Naive thymus-derived CD8-positive, alpha-beta T cell (primary cell): ENCODE measurements around the gene ZNF396. TPM values are rescaled to one million over a fixed set of nuclear protein-coding genes. Genes with fewer than 3 reads are reported as not detected.
A peak's percentile ranks its signal among the peaks of the same experiment; 100 is the strongest.

Experiments used
- ATAC-seq, 2 donors: fragments of 150-1000 bp; cut with Tn5 transposase in 1 of 2; sonication (Bioruptor Pico), chemical (Tn5 transposase) in 1 of 2; 1 replicate in 1 of 2; 2 replicates in 1 of 2; pipeline ENCODE4 v1.10.0; 2021; ENCODE audit warnings: mild to moderate bottlenecking in 2 of 2, moderate library complexity in 2 of 2
- POLR2A ChIA-PET: fragments of 350-600 bp; sonication (Branson Sonifier 250); formaldehyde crosslinking; loops from one replicate; lab custom pipeline; 2021; ENCODE audit warnings: antibody characterized with exemption; lab: Charles Lee
- DNase-seq, 10 donors: peaks; one replicate each; pipeline versions ENCODE4 v3.0.0 to v3.0.0-alpha.2; 2020 to 2022
- H3K27ac Mint-ChIP-seq, 10 donors: one replicate each; pipeline ENCODE4 v1.8.0; 2020 to 2022; ENCODE audit warnings: mild to moderate bottlenecking in 10 of 10, mixed read lengths in 10 of 10, moderate library complexity in 4 of 10, inconsistent platforms in 1 of 10
- H3K27me3 Mint-ChIP-seq, 5 donors: one replicate each; pipeline ENCODE4 v1.8.0; 2021 to 2022; ENCODE audit warnings: mixed read lengths in 5 of 5
- H3K36me3 Mint-ChIP-seq, 3 donors: one replicate each; pipeline ENCODE4 v1.8.0; 2020 to 2022; ENCODE audit warnings: mixed read lengths in 3 of 3, mild to moderate bottlenecking in 2 of 3, inconsistent platforms in 1 of 3
- H3K4me1 Mint-ChIP-seq, 4 donors: one replicate each; pipeline ENCODE4 v1.8.0; 2021 to 2022; ENCODE audit warnings: mixed read lengths in 4 of 4
- H3K4me3 Mint-ChIP-seq, 10 donors: one replicate each; pipeline ENCODE4 v1.8.0; 2020 to 2022; ENCODE audit warnings: mild to moderate bottlenecking in 10 of 10, mixed read lengths in 10 of 10, moderate library complexity in 6 of 10, inconsistent platforms in 1 of 10
- H3K9me3 Mint-ChIP-seq, 9 donors: one replicate each; pipeline ENCODE4 v1.8.0; 2020 to 2022; ENCODE audit warnings: mixed read lengths in 9 of 9, mild to moderate bottlenecking in 3 of 9, inconsistent platforms in 1 of 9, moderate library complexity in 1 of 9
- polyA plus RNA-seq, 3 donors: library from polyadenylated mRNA; unstranded; fragments of 300-500 nt; fragmentation: Illumina TruSeq; gene quantifications; one replicate each; pipeline ENCODE4 v1.2.3, GENCODE V29; 2021
- total RNA-seq, 8 experiments: library from RNA in 2 of 8; stranded (reverse) in 2 of 8; gene quantifications; one replicate each; pipeline ENCODE4 v1.2.3 and lab custom pipeline; 2021 to 2026

The ZNF396 gene
- total and polyA plus RNA-seq, 5 experiments from 2014 or later, result 0.21 to 7.3 (median 1.9) TPM

DNA sequence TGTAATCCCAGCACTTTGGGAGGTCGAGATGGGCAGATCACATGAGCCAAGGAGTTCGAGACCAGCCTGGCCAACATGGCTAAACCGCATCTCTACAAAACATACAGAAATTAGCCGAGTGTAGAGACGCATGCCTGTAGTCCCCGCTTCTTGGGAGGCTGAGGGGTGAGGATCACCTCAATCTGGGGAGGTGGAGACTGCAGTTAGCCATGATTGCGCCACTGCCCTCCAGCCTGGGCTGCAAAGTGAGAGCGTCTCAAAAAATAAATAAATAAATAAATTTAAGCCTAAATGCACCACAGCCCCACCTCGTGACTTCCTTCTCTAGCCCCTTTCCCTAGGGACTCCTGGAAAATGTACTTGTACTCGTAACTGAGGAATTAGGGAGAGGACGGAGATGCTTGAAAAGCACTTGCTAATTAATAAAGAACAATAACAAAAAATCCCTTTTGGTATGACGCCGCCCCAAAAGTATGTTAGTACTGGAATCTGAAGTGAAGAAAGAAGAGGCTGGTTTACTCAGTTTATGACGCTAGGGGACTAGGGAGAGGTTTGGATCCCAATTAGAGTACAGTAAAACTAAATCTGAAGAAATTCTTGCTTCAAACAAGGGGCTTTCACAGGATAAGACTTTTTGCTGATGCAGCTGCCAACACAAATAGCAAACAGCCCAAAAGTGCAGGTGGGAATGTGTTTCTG is 887 bp upstream of the ZNF396 start:
- POLR2A ChIA-PET, result interaction anchor here (1.1 kb wide), 1 partner anchor 34 kb away, joined by 3 read pairs; the partner anchor contains the start of gene ZNF24
- H3K27ac Mint-ChIP-seq, result peak overlapping the region in 8 of 10 donors; percentile 16 to 89 (median 50)
- peaks cover 5 to 13% (median 9%) of the 10 kb centered on the region in 4 donors for H3K4me1 Mint-ChIP-seq
- H3K4me3 Mint-ChIP-seq, result peak overlapping the region; percentile 78 to 93 (median 82)
- no peaks in the 10 kb centered on the region for H3K36me3 Mint-ChIP-seq
- DNase-seq (no peak), ATAC-seq (no peak)
- no peaks in the 10 kb centered on the region for H3K9me3 Mint-ChIP-seq
- no peaks in the 10 kb centered on the region for H3K27me3 Mint-ChIP-seq

DNA sequence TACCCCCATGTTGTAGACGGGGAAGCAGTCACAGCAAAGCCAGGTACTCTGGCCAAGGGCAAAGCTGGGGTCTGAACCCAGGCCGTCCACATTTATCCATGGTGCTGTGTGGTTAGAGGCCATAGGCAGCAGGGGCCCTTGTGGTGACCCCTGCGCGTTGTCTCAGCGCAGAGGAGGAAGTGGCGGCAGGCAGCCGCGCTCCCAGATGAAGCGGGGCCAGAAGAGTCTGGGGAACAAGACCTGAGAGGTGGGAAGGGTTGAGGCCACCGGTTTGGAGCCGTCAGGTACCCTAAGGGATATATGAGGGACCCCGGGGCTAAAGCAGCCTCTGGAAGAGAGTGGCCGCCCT is 770 bp downstream of the ZNF396 start:
- no peaks in the 10 kb centered on the region for H3K9me3 Mint-ChIP-seq
- POLR2A ChIA-PET, result no interaction called here
- ATAC-seq, result peak; percentile 58 to 60
- H3K27ac Mint-ChIP-seq, result peak overlapping the region; percentile 32 to 92 (median 66)
- H3K27me3 Mint-ChIP-seq, result peaks cover 0 to 3% (median 0%) of the 10 kb centered on the region in 5 donors
- peak overlapping the region; percentile 79 to 93 (median 87) for H3K4me3 Mint-ChIP-seq
- H3K4me1 Mint-ChIP-seq, result peaks cover 5 to 13% (median 9%) of the 10 kb centered on the region in 4 donors
- H3K36me3 Mint-ChIP-seq, result no peaks in the 10 kb centered on the region
- peak in 3 of 10 donors; percentile 5 to 26 (median 23) for DNase-seq

GRCh38 chr18:35374708-35375107 is 2.4 kb downstream of the ZNF396 start:
- Mint-ChIP-seq H3K9me3 (no peaks in the 10 kb centered on the region), H3K27me3 (peaks cover 0 to 3% (median 0%) of the 10 kb centered on the region in 5 donors), H3K4me1 (peaks cover 5 to 13% (median 9%) of the 10 kb centered on the region in 4 donors), H3K36me3 (peaks cover 0 to under 1% (median 0%) of the 10 kb centered on the region in 3 donors), H3K4me3 (peak overlapping the region in 1 of 10 donors; percentile 26), H3K27ac (no peak overlapping the region)
- DNase-seq (no peak), ATAC-seq (no peak)
- POLR2A ChIA-PET, result no interaction called here

- Mint-ChIP-seq H3K9me3 (no peaks in the 10 kb centered on the region), H3K27me3 (peaks cover 0 to 3% (median 0%) of the 10 kb centered on the region in 5 donors), H3K4me3 (no peak overlapping the region), H3K27ac (no peak overlapping the region), H3K36me3 (peaks cover 0 to 4% (median 0%) of the 10 kb centered on the region in 3 donors), H3K4me1 (peaks cover 5 to 7% (median 6%) of the 10 kb centered on the region in 4 donors)
- POLR2A ChIA-PET, result no interaction called here
- DNase-seq (no peak), ATAC-seq (no peak)
Observed at GRCh38 chr18:35371412-35372195, 5.5 kb downstream of the ZNF396 start.

DNA sequence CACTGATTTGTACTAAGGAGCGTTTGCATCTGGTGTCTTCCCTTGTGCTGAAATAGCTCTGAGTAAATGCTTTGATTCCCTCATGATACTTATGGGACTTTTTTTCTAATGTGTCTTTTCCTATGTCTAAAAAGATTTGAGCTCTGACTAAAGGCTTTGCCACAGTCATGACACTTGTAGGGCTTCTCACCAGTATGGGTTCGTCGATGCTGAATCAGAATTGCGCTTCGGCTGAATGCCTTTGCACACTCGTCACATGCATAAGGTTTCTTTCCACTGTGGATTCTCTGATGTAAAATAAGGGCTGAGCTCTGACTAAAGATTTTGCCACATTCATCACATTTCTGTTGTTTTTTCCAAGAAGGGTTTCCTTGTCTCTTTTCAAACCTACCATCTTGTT is 8.0 kb downstream of the ZNF396 start:
- no peaks in the 10 kb centered on the region for H3K4me1 Mint-ChIP-seq
- ATAC-seq (no peak), DNase-seq (no peak)
- peaks cover 0 to 6% (median 1%) of the 10 kb centered on the region in 5 donors for H3K27me3 Mint-ChIP-seq
- H3K36me3 Mint-ChIP-seq, result peaks cover 0 to 4% (median 0%) of the 10 kb centered on the region in 3 donors
- POLR2A ChIA-PET, result no interaction called here
- H3K9me3 Mint-ChIP-seq, result no peaks in the 10 kb centered on the region
- no peak overlapping the region for H3K4me3 Mint-ChIP-seq
- H3K27ac Mint-ChIP-seq, result no peak overlapping the region

DNA sequence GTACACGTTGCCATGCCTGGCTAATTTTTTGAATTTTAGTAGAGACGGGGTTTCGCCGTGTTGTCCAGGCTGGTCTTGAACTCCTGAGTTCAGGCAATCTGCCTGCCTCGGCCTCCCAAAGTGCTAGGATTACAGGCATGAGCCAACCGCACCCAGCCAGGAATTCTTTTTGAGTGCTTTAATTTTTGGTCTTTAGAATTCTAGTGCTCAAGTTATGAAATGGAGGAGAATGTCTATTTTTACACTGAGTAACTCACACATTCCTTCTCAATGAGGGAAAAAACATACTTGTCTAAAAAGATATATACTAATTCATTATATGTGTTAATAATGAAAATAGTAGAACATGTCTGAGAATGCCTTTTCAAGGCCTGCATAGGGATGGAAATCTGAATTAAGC is 8.5 kb downstream of the ZNF396 start:
- Mint-ChIP-seq H3K27ac (no peak overlapping the region), H3K4me1 (no peaks in the 10 kb centered on the region), H3K9me3 (no peaks in the 10 kb centered on the region), H3K4me3 (no peak overlapping the region), H3K36me3 (peaks cover 0 to 4% (median 0%) of the 10 kb centered on the region in 3 donors), H3K27me3 (peaks cover 0 to 6% (median 1%) of the 10 kb centered on the region in 5 donors)
- DNase-seq, result no peak
- no peak for ATAC-seq
- POLR2A ChIA-PET, result interaction anchor here (0.6 kb wide), 1 partner anchor 17 kb away, joined by 4 read pairs; no protein-coding TSS in a partner anchor

DNA sequence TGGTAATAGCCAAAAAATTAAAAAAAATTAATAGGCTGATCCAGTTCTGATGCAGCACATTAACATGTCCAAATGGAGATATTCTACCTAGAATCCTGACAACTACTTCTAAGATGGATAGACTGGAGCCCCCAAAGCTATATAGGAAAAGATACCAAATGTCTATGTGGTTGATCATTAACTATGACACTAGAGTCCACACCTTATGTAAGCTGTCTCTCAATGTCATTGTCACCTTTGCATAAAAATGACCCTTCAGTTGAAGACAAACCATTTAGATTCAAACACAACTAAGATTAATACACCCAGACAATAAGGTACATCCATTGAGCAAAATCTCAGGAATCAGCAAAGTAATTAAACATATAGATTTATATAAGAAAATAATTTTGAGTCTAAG is 14.6 kb downstream of the ZNF396 start:
- H3K27me3 Mint-ChIP-seq, result peaks cover 0 to 17% (median 2%) of the 10 kb centered on the region in 5 donors
- H3K36me3 Mint-ChIP-seq, result no peaks in the 10 kb centered on the region
- no peak for DNase-seq
- POLR2A ChIA-PET, result no interaction called here
- H3K27ac Mint-ChIP-seq, result no peak overlapping the region
- H3K9me3 Mint-ChIP-seq, result no peaks in the 10 kb centered on the region
- ATAC-seq, result no peak
- H3K4me3 Mint-ChIP-seq, result no peak overlapping the region
- H3K4me1 Mint-ChIP-seq, result no peaks in the 10 kb centered on the region

- DNase-seq (no peak), ATAC-seq (no peak)
- H3K9me3 Mint-ChIP-seq, result no peaks in the 10 kb centered on the region
- H3K27me3 Mint-ChIP-seq, result peaks cover 0 to 17% (median 2%) of the 10 kb centered on the region in 5 donors
- no peaks in the 10 kb centered on the region for H3K4me1 Mint-ChIP-seq
- H3K27ac Mint-ChIP-seq, result no peak overlapping the region
- H3K36me3 Mint-ChIP-seq, result no peaks in the 10 kb centered on the region
- POLR2A ChIA-PET, result no interaction called here
- H3K4me3 Mint-ChIP-seq, result no peak overlapping the region
Observed at GRCh38 chr18:35361570-35362321, 15.4 kb downstream of the ZNF396 start.

DNA sequence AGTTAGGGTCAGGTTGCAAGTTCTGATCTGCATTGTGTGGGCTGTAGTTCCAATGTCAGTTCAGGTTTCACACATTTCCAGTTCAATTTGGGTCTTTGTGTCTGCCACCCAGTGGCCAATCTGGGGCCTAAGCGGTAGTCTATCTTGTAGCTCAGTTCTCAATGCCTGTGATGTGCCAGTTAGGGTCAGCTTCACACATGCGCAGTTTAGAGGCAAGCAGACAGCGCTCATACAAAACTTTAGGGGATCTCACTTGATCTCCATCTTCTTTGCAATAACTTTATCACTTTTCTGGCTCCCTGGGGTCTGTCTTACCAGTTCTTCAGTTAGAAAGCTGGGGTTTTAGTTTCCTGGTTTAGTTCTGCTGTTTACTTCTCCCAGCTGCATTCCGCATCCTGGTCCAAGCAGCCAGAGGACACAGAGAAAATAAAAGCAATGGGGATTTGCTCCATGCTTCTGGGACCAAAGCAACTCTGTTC is 22.0 kb downstream of the ZNF396 start:
- Mint-ChIP-seq H3K27ac (peak overlapping the region in 3 of 10 donors; percentile 7 to 49 (median 41)), H3K9me3 (peaks cover 8 to 15% (median 11%) of the 10 kb centered on the region in 9 donors), H3K27me3 (peaks cover 0 to 2% (median 0%) of the 10 kb centered on the region in 5 donors), H3K4me3 (no peak overlapping the region), H3K36me3 (peaks cover 0 to 10% (median 8%) of the 10 kb centered on the region in 3 donors), H3K4me1 (peaks cover 0 to 6% (median 3%) of the 10 kb centered on the region in 4 donors)
- peak; percentile 15 to 82 (median 54) for DNase-seq
- ATAC-seq, result peak; percentile 98 to 100
- POLR2A ChIA-PET, result interaction anchor here (0.8 to 1.2 kb wide), 2 partner anchors 11 to 125 kb away, joined by 7 to 9 read pairs; partner anchors contain the start of gene ZNF24

DNA sequence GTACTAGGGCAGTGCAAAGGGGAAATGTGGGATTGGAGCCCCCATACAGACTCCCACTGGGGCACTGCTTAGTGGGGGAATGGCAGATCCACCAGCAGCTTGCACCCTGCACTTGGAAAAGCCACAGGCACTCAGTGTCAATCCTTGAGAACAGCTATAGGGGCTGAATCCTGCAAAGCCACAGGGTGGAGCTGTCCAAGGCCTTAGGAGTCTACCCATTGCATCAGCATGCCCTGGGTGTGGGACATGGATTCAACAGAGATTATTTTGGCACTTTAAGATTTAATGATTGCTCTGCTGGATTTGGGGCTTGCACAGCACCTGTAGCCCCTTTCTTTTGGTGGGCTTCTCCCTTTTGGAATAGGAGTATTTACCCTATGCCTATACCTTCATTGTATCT is 24.4 kb downstream of the ZNF396 start:
- Mint-ChIP-seq H3K27ac (no peak overlapping the region), H3K4me1 (peaks cover 0 to 6% (median 3%) of the 10 kb centered on the region in 4 donors), H3K36me3 (peaks cover 0 to 10% (median 8%) of the 10 kb centered on the region in 3 donors), H3K27me3 (no peaks in the 10 kb centered on the region), H3K4me3 (no peak overlapping the region), H3K9me3 (peaks cover 8 to 15% (median 11%) of the 10 kb centered on the region in 9 donors)
- POLR2A ChIA-PET, result no interaction called here
- ATAC-seq (no peak), DNase-seq (no peak)

DNA sequence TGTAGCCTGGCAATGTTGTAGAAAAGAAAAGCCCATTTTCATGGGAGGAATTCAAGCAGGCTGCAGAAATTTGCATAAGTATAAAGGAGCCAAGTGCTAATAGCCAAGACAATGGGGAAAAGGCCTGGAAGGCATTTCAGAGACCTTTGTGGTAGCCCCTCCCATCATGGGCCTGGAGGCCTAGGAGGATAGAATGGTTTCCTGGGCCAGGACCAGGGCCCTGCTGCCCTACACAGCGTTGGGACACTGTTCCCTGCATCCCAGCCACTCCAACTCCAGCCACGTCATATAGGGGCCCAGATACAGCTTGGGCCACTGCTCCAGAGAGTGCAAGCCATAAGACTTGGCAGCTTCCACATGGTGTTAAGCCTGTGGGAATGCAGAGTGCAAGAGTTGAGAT is 24.9 kb downstream of the ZNF396 start:
- no peak overlapping the region for H3K4me3 Mint-ChIP-seq
- POLR2A ChIA-PET, result no interaction called here
- no peak for ATAC-seq
- DNase-seq, result no peak
- H3K27me3 Mint-ChIP-seq, result no peaks in the 10 kb centered on the region
- H3K4me1 Mint-ChIP-seq, result peaks cover 0 to 6% (median 3%) of the 10 kb centered on the region in 4 donors
- H3K36me3 Mint-ChIP-seq, result peaks cover 0 to 10% (median 8%) of the 10 kb centered on the region in 3 donors
- H3K9me3 Mint-ChIP-seq, result peaks cover 8 to 15% (median 11%) of the 10 kb centered on the region in 9 donors
- no peak overlapping the region for H3K27ac Mint-ChIP-seq

DNA sequence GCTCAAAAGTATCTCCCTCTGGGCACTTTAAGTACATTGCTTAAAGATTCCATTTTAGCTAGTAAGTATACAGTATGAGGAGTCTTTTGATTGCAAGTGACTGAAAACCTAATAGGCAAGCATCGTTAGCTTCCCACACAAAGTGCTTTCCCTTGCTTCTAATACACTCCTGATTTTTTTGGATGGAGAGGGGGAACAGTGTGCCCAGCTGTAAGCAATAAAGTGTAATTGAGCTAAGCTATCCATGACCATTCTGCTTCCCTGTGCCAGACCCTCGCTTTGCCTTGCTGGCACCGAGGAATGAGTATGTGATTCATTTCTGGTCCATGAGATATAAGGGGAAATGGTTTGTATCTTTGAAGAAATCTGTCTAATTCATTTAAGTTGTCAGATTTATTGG is 29.1 kb downstream of the ZNF396 start:
- H3K9me3 Mint-ChIP-seq, result peaks cover 6 to 13% (median 11%) of the 10 kb centered on the region in 9 donors
- ATAC-seq, result no peak
- peaks cover 7 to 29% (median 22%) of the 10 kb centered on the region in 4 donors for H3K4me1 Mint-ChIP-seq
- POLR2A ChIA-PET, result no interaction called here
- H3K4me3 Mint-ChIP-seq, result no peak overlapping the region
- peaks cover 2 to 11% (median 8%) of the 10 kb centered on the region in 3 donors for H3K36me3 Mint-ChIP-seq
- H3K27me3 Mint-ChIP-seq, result no peaks in the 10 kb centered on the region
- H3K27ac Mint-ChIP-seq, result peak overlapping the region in 1 of 10 donors; percentile 68
- no peak for DNase-seq
